Thymus (tissue), 11 donors: Measurements from ENCODE around the gene KCP. TPM values are rescaled to one million over a fixed set of nuclear protein-coding genes. Genes with fewer than 3 reads are reported as not detected.

ENCODE experiments used
- DNase-seq, 9 donors: peaks; one replicate each; pipeline ENCODE4 v3.0.0-alpha.2; 2013; ENCODE audit warnings: low spot score in 9 of 9, low read depth in 6 of 9, missing footprints in 1 of 9
- H3K27ac ChIP-seq, 2 donors: one replicate each; pipeline ENCODE4 v1.5.1; 2013; ENCODE audit warnings: control low read depth in 1 of 2, low read depth in 1 of 2, low read length in 1 of 2, mild to moderate bottlenecking in 1 of 2, moderate library complexity in 1 of 2
- H3K27me3 ChIP-seq, 2 donors: one replicate each; pipeline ENCODE4 v1.5.1; 2013; ENCODE audit warnings: low read length in 1 of 2; ENCODE audit not compliant: control insufficient read depth in 2 of 2, insufficient read depth in 1 of 2
- H3K36me3 ChIP-seq, 2 donors: one replicate each; pipeline ENCODE4 v1.5.1; 2013; ENCODE audit warnings: low read length in 1 of 2, mild to moderate bottlenecking in 1 of 2, moderate library complexity in 1 of 2; ENCODE audit not compliant: control insufficient read depth in 2 of 2, insufficient read depth in 2 of 2
- H3K4me1 ChIP-seq, 2 donors: one replicate each; pipeline ENCODE4 v1.5.1; 2013; ENCODE audit warnings: low read length in 2 of 2; ENCODE audit not compliant: control insufficient read depth in 2 of 2, insufficient read depth in 2 of 2
- H3K4me3 ChIP-seq, 2 donors: one replicate each; pipeline ENCODE4 v1.5.1; 2013; ENCODE audit warnings: low read length in 2 of 2, control low read depth in 1 of 2, mild to moderate bottlenecking in 1 of 2
- H3K9me3 ChIP-seq, 2 donors: one replicate each; pipeline ENCODE4 v1.5.1; 2013; ENCODE audit warnings: low read length in 1 of 2, mild to moderate bottlenecking in 1 of 2; ENCODE audit not compliant: control insufficient read depth in 2 of 2, insufficient read depth in 1 of 2
- whole genome bisulfite sequencing: extraction: QIAGEN DNeasy Blood & Tissue Kit; methylation state at CpG from one replicate; pipeline ENCODE4 v1.1.7; 2013; 5-methylcytosine and 5-hydroxymethylcytosine counted together
- polyA plus RNA-seq: library from polyadenylated mRNA; stranded (reverse); fragments of 200-250 nt; gene quantifications from one replicate; pipeline ENCODE4 v1.2.3, GENCODE V29; 2013
- total RNA-seq: library from RNA; stranded (reverse); fragments of 120-200 nt; gene quantifications from one replicate; pipeline ENCODE4 v1.2.4, GENCODE V29; 2013
- donor health status: healthy.

Gene KCP
- total and polyA plus RNA-seq, 2 donors, result 0.09 to 0.34 TPM

DNA sequence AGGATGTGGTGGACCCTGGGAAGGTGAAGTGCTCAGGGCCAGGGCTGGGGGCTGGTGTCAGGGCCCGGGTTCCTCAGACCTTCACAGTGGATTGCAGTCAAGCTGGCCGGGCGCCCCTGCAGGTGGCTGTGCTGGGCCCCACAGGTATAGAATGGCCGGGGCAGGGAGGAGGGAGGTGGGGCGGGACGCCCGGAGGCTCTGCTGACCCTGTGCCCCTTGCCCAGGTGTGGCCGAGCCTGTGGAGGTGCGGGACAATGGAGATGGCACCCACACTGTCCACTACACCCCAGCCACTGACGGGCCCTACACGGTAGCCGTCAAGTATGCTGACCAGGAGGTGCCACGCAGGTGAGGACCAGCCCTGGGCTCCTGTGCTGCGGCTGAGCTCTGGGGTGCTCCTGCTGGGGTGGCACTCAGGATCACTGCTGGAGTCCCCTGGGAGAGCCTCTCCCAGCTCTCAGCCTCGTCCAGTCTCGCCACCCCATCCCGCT lies 62.7 kb downstream of the KCP start:
- Histone ChIP-seq H3K36me3 (no peaks in the 10 kb centered on the region), H3K9me3 (peaks cover 0 to 3% of the 10 kb centered on the region in 2 donors), H3K27ac (no peak overlapping the region), H3K4me1 (no peaks in the 10 kb centered on the region), H3K4me3 (no peak overlapping the region), H3K27me3 (peaks cover 0 to 2% of the 10 kb centered on the region in 2 donors)
- DNase-seq, result no peak
- 97% methylated on average over 17 of the region's 17 CpGs for WGBS

DNA sequence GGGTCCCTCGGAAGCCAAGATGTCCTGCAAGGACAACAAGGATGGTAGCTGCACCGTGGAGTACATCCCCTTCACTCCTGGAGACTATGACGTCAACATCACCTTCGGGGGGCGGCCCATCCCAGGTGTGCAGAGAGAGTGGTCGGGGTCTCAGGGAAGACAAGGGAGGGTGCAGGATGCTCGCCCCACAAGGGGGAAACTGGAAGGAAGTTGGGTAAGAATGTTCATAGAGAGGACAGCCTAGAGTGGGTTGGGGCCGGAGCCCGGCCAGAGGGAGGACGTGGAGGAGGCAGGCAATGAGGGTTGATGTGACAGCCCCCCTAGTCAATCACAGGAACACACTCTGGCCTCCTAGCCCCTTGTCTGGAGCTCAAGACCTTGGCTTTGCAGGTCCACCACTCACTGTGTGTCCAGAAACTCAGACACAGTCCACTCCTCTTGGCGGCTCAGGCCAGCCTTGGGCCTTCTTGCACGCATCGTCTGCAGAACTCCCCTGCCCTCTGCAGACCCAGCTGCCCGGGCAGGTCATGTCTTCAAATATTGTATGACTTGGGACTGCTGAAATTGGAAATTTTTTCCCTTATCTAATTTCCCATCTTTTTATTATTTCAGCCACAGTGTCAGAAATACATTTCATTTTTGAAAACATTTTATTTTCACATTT lies 63.6 kb downstream of the KCP start:
- Histone ChIP-seq H3K27me3 (no peaks in the 10 kb centered on the region), H3K9me3 (peaks cover 0 to 3% of the 10 kb centered on the region in 2 donors), H3K4me3 (no peak overlapping the region), H3K4me1 (no peaks in the 10 kb centered on the region), H3K36me3 (no peaks in the 10 kb centered on the region), H3K27ac (no peak overlapping the region)
- WGBS, result 98% methylated on average over 14 of the region's 14 CpGs
- no peak for DNase-seq

DNA sequence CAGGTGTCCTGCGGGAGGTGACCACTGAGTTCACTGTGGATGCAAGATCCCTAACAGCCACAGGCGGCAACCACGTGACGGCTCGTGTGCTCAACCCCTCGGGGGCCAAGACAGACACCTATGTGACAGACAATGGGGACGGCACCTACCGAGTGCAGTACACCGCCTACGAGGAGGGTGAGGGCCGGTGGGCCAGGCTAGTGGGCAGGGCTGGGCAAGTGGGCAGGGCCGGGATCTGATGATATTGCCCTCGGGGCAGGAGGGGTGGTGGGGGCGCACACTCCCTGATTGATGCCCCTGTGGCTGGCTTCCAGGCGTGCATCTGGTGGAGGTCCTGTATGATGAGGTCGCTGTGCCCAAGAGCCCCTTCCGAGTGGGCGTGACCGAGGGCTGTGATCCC lies 64.5 kb downstream of the KCP start:
- WGBS, result 97% methylated on average over 19 of the region's 19 CpGs
- H3K4me1 ChIP-seq, result no peaks in the 10 kb centered on the region
- no peaks in the 10 kb centered on the region for H3K27me3 ChIP-seq
- no peak overlapping the region for H3K4me3 ChIP-seq
- no peak for DNase-seq
- H3K27ac ChIP-seq, result no peak overlapping the region
- peaks cover 0 to 3% of the 10 kb centered on the region in 2 donors for H3K9me3 ChIP-seq
- H3K36me3 ChIP-seq, result no peaks in the 10 kb centered on the region

DNA sequence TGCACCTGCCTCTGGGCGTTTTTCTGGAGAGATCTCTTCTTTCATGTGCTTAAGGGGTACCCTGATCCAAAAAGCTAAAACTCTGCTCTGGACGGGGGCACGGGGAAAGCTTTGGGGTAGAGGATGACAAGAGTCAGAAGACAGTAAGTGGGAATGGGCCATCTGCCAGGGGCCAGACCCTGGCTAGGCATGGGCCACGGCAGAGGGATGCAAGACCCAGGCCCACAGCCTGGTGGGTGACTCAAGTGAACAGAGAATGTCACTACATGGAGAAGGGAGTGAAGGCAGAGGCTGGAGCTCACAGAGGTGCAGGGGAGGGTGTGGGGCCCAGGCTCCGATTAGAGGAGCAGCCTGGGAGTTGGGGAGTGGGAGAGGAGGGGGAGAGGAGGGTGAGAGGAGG lies 65.0 kb downstream of the KCP start:
- no peaks in the 10 kb centered on the region for H3K36me3 ChIP-seq
- no peaks in the 10 kb centered on the region for H3K4me1 ChIP-seq
- no peak for DNase-seq
- H3K4me3 ChIP-seq, result no peak overlapping the region
- no peaks in the 10 kb centered on the region for H3K27me3 ChIP-seq
- WGBS, result 92% methylated on average over 5 of the region's 5 CpGs
- H3K27ac ChIP-seq, result no peak overlapping the region
- H3K9me3 ChIP-seq, result peaks cover 0 to 3% of the 10 kb centered on the region in 2 donors

DNA sequence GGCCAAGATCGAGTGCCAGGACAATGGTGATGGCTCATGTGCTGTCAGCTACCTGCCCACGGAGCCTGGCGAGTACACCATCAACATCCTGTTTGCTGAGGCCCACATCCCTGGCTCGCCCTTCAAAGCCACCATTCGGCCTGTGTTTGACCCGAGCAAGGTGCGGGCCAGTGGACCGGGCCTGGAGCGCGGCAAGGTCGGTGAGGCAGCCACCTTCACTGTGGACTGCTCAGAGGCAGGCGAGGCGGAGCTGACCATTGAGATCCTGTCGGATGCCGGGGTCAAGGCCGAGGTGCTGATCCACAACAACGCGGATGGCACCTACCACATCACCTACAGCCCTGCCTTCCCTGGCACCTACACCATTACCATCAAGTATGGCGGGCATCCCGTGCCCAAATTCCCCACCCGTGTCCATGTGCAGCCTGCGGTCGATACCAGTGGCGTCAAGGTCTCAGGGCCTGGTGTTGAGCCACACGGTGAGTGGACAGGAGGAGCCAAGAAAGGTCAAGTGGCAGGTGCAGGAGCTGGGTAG lies 65.7 kb downstream of the KCP start:
- no peak overlapping the region for H3K4me3 ChIP-seq
- WGBS, result 97% methylated on average over 25 of the region's 25 CpGs
- no peak overlapping the region for H3K27ac ChIP-seq
- H3K36me3 ChIP-seq, result no peaks in the 10 kb centered on the region
- no peaks in the 10 kb centered on the region for H3K27me3 ChIP-seq
- peaks cover 0 to 3% of the 10 kb centered on the region in 2 donors for H3K9me3 ChIP-seq
- H3K4me1 ChIP-seq, result no peaks in the 10 kb centered on the region
- DNase-seq, result no peak

DNA sequence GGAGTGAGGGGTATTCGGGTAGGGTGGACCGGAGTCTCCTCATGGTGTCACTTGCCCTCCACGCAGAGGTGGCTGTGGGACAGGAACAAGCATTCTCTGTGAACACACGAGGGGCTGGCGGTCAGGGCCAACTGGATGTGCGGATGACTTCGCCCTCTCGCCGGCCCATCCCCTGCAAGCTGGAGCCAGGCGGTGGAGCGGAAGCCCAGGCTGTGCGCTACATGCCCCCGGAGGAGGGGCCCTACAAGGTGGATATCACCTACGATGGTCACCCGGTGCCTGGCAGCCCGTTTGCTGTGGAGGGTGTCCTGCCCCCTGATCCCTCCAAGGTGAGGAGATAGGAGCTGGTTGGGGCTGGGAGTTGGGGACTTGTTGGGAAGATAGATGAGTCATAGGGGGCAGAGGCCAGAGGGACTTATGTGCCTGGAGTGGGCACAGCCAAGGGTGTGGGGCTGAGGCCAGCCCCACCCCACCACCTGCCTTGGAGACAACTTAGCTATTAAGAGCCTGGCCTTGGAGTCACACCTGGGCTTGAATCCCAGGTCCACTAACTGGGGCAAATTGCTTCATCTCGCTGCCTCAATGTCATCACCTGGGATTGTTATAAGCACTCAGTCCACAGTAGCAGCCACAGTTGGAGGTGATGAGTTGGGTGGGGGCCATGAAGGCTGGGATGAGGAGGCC lies 66.4 kb downstream of the KCP start:
- Histone ChIP-seq H3K9me3 (peaks cover 0 to 3% of the 10 kb centered on the region in 2 donors), H3K36me3 (no peaks in the 10 kb centered on the region), H3K4me1 (no peaks in the 10 kb centered on the region), H3K27ac (no peak overlapping the region), H3K4me3 (no peak overlapping the region), H3K27me3 (no peaks in the 10 kb centered on the region)
- 97% methylated on average over 17 of the region's 17 CpGs for WGBS
- no peak for DNase-seq

DNA sequence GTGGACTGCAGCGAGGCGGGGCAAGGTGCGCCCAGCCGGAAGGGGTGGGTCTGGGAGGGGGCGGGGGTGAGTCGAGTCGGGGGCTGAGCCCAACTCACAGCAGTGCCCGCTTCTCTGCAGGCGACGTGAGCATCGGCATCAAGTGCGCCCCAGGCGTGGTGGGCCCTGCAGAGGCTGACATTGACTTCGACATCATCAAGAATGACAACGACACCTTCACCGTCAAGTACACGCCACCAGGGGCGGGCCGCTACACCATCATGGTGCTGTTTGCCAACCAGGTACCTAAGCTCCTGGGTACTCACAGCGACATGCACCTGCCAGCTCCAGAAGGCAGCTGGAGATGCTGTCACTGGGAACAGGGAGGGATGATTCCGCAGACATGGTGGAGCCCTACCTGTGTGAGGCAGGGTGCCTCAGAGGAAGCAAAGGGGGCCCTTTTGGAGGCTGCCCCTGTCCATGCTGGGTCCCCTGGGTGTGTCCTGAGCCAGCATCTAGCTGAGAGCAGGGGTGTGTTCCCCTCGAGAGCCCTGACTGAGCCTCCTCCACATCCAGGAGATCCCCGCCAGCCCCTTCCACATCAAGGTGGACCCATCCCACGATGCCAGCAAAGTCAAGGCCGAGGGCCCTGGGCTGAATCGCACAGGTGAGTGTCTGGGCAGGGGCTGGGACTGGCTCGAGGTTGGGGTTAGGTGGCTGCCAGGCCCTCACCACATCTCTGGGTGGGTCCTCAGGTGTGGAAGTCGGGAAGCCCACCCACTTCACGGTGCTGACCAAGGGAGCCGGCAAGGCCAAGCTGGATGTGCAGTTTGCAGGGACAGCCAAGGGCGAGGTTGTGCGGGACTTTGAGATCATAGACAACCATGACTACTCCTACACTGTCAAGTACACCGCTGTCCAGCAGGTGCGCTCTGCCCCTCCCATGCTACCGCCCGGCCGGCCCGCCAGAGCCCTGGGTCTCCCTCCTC lies 67.6 kb downstream of the KCP start:
- Histone ChIP-seq H3K4me3 (no peak overlapping the region), H3K27ac (no peak overlapping the region)

DNA sequence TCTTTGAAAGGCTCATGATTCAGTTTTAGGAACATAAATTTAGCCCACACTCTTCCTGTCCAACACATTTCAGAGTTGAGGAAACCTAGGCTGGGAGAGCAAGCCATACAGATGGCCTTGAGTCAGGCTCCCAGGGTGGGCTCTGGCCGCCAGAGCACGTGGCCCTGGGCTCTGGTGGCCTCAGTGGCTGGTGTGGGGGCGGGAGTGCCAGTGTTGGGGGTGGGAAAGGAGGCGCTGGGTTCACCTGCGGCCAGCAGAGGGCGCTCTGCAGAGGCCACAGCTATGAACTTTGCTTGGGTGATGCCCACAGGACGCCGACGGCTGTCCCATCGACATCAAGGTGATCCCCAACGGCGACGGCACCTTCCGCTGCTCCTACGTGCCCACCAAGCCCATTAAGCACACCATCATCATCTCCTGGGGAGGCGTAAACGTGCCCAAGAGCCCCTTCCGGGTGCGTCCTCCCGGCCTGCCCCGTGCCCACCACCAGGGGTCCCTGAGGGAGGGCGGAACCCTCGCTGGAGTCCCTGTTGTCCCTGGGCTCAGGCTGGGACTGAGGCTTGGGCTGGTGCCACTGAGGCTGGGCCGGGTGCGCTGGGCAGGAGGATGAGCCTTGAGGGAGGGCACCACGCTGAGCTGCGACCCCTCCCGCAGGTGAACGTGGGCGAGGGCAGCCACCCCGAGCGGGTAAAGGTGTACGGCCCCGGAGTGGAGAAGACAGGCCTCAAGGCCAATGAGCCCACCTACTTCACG lies 68.4 kb downstream of the KCP start:
- WGBS, result 61% methylated on average over 35 of the region's 35 CpGs

More for the DNA sequence above, 67.6 kb downstream of the KCP start:
- DNase-seq, result no peak
- WGBS, result 96% methylated on average over 38 of the region's 38 CpGs
- H3K27me3 ChIP-seq, result no peaks in the 10 kb centered on the region
- no peaks in the 10 kb centered on the region for H3K4me1 ChIP-seq
- H3K9me3 ChIP-seq, result peaks cover 0 to 3% of the 10 kb centered on the region in 2 donors
- no peaks in the 10 kb centered on the region for H3K36me3 ChIP-seq

More for the DNA sequence above, 68.4 kb downstream of the KCP start:
- DNase-seq, result peak in 3 of 9 donors; percentile 37 to 56 (median 50)
- Histone ChIP-seq H3K4me1 (no peaks in the 10 kb centered on the region), H3K36me3 (no peaks in the 10 kb centered on the region), H3K27ac (no peak overlapping the region), H3K4me3 (no peak overlapping the region), H3K27me3 (no peaks in the 10 kb centered on the region), H3K9me3 (peaks cover 0 to 3% of the 10 kb centered on the region in 2 donors)
